B cell (primary cell): ENCODE measurements around the gene RELCH.

Experiments
- CTCF ChIP-seq: fragments of 200-600 bp; IDR thresholded peaks from one replicate; pipeline ENCODE4 v1.8.0; 2022; ENCODE audit warnings: antibody characterized with exemption, mild to moderate bottlenecking
- EZH2 ChIP-seq: IDR thresholded peaks from 2 replicates; pipeline ENCODE4 v1.6.1; 2012; ENCODE audit warnings: borderline replicate concordance, low read depth, mild to moderate bottlenecking, moderate library complexity, low read length; ENCODE audit not compliant: insufficient read depth, poor library complexity, severe bottlenecking

- TF ChIP-seq CTCF (no peak), EZH2 (no peak)
Measured at GRCh38 chr18:62196980-62197379, 9.9 kb downstream of the RELCH start.
